HG03196 (cell line): Measurements from ENCODE around the gene SLC22A4.

Experiments used
- ATAC-seq: cut with Tn5 transposase; IDR thresholded peaks from one replicate; pipeline ENCODE4 v1.9.1; 2021; ENCODE audit not compliant: unreplicated experiment

Gene SLC22A4

DNA sequence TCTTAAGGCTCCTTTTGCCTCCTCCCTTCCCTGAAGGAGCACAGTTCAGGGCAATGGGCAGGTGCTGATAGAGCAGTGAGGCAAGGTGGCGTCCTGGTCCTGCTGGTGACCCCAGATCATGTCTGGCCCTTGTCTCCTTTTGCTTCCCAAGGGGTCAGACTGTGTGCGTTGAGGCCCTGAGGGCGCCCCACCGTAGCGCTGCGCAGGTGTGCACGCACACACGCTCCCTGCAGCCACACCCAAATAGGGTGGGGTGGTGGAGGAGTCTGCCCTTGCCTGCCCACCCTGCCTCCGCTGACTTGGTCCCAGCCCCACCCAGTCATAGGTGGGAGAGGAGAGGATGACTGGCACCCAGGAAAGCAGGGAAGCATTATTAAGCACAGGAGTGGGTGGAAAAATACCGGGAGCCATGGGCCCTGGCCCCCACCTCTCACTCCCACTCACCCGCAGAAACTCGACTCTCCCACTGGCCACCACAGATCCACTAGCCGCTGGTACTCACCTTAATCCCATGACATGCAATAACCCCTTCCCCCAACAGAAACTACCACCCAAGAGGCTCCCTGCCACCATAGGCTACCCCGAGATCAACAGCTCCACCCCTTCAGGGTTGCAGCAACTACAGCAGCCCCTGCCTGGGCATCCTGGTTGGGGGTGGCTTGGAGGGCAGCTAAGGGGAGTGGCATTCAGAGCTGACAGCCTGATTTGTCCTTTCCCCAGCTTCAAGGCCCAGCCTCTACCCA lies 20.0 kb upstream of the SLC22A4 start:
- no peak for ATAC-seq

DNA sequence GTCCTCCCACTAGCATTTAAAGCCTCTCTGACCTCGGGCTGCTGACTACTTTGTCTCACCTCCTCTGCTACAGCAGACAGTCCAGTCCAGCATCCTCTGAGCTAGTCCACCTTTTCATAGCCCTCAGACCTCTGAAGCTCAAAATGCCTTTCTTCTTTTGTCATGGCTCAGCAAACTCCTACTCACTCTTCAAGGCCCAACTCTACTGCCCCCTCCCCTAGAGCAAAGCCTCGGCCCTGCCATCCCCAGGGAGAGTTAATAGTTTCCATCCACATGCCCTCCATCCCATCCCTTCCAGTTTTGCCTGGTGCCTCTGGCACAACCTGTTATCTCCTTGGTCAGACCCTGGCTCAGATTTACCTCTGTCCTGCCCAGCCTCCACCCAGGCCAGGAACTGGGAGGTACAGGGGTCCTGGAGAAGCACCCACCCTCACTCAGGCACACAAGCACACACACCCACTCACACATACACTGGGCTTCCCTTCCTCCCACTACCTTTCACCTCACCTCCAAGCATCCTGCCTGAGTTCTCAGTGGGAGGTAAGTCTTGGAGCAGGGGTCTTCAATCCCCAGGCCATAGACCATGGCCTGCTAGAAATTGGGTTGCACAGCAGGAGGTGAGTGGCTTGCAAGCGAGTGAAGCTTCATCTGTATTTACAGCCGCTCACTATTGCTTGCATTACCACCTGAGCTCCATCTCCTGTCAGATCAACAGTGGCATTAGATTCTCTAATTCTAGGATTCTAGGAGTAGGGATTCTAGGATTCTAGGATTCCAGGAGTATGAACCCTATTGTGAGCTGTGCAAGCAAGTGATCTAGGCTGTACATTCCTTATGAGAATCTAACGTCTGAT lies 18.6 kb upstream of the SLC22A4 start:
- no peak for ATAC-seq

DNA sequence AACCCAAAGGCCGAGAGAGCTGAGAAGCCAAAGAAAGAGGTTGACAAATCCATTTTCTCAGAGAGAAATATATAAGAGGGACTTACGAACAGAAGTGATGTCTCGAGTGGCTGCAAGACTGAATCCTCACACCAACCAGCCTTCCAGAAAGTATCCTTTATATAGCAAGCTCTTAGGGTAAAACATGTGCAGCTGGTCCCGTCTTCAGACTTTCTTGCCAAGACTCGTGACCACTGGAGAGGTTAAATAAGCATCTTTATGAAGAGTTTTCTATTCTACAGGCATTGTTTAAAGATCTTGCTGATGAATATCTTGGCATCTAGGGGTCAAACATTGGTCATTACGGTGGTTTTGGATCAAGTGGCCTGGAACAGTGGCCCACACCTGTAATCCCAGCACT lies 16.9 kb upstream of the SLC22A4 start:
- ATAC-seq, result no peak

DNA sequence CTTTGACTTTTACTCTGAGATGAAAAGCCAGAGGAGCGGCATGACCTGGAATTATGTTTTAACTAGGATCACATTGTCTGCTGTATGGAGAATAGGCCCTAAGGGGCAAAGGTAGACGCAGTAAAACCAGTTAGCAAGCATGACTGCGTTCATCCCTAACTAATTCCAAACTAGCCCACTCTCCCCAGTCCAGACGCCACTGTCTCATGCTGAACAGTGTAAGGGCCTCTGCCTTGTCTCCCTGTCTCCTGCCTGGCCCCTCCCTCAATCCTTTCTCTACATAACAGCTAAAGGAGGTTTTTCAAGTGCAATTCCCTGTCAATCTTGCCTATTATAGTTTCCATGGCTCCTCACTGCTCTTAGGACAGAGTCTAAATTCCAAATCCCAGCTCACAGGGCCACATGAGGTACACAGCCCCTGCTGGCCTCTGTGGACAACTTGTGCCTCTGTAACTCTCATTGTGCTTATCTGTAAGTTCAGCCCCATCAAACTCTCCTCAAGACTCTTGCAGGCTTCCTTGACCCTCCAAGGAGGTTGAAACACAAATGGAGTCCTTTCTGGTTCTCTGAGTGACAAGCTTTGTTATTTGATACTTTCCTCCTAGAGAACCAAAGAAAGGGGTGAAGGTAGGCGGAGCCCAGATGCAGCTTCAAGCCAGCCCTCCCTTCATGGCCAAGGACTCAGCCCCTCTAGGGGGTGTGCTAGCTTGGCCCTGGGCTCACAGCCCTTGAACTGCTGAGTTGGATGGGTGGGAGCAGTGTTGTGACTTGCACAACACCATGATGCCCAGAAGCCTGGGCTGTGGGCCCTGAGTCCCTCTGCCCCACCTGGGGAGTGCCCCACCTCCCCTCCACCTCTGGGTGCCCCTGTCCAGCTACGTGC lies 16.0 kb upstream of the SLC22A4 start:
- ATAC-seq, result no peak

DNA sequence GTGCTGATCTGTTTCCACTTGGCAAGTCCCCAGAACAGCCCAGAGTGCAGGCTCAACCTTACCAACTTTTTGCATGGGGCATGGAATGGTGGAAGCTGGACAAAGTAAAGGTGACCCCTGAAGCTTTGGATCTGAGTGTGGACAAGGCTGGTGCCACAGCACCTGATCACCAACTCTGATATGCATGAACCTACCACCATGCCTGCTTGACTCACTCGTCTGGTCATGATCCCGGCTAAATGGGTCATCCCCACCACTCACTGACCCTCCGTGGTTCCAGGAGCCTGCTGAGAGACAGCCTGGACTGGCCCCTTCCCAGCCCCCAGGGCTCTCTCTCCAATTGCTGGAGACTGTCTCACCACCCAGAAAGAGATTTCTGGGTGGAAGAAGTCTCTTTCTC lies 14.4 kb upstream of the SLC22A4 start:
- ATAC-seq, result no peak

DNA sequence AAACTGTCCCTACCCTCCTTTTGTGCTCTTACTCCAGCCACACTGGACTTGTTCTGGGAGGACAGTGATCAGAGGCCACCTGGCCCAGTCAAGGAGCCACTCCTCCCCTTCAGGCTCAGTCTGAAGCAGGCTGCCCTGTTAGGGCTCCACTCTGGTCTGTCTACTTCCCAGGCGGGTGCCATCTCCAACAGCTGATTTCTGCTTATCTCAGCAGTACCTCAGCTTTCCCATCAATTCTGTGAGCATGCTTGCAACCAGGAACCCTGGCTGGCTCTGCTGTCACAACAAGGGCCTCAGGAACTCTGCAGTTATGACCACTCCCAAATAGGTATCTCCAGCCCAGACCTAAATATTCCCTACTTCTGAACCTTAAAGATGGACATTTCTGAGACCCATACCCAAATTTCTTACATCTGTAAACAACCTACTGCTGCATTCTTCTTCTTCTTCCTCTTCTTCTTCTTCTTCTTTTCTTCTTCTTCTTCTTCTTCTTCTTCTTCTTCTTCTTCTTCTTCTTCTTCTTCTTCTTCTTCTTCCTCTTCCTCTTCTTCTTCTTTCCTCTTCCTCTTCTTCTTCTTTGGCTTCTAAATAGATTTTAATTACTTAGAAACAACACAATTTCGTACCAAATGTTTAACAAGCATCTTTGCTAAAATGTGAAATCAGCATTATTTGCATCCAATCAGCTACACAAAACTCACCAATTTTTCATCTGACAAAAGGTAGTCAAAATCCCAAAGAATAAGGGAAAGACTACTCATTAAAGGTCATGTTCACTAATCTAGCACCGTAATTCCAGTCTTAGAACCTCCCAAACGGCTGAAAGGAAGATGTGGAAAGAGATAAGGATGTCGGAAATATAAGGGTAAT lies 13.6 kb upstream of the SLC22A4 start:
- no peak for ATAC-seq

DNA sequence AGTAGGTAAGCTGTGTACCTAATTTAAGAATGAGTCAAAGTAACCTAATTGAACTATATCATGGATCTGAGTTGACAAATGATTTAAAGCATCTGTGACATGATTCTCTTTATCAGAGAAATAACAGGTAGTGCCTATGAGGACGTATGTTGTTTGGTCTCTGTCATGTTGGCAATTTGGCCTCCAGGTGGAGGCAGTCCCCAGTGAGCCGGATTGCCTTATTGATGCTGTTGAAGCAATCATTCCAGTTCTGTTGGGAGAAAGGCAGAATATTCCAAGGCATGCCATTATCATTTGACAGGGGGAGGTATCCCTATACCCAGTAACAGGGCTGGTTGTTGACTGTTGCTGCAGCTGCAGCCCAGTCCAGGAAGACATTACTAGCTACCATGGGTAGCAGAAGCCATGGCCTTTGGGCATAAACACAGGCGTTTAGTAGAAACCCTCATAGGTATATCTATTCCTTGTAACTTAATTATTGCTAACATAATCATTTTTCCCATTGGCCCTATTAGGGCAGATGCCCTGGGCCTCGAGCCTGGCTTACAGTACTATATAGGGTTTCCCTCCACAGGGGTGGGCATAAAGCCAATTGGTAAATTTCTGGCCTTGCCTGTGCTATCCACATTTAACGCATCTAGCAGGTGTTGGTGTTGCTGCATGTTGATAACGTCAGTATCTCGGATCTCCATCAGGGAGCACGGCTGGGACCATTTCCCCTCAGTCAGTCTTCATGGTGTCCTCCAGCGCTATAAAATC lies 12.2 kb upstream of the SLC22A4 start:
- ATAC-seq, result no peak

DNA sequence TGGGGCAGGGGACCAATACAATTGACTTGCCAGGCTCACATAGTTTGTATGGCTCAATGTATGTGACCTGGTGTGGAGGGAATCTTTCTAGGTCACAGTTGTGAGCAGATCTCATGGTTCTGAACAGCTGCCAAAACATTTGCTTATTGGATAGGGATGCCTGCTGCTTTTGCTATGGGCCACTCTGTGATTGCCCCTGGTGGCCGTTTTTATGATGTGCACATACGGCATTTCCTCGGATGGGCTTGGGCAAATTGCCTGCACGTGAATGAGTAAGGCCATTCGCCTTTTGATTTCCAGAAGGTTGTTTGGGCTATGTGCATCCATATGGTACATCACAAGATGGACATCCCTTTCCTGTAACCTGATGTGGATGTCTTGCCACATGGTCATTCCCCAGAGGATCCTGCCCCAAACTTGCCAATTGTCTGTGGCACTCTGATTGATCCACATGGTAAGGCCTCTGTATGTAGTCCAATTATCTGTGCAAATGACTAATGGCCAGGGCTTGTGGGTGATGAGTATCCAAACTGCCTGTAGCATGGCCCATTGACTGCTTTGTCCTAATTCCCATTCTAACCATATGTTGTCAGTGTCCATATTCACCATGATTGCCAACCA lies 10.7 kb upstream of the SLC22A4 start:
- no peak for ATAC-seq

DNA sequence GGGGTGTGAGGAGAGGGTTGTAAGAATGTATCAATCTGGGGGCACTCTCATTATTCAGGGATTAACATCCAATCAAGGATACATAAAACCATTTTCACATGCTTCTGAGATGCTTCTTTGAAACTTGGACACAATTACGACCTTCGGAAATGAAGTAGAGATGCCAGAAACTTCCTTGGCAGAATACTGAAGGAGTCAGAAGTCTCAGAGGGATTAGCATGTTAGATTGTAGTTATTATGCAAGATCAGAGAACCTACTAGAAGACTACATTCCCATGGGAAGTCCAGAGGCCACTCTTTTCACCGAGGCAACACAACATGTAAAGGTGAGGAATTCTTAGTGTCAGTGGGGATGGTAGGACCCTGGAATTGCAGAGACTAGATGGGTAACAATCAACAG lies 5.1 kb upstream of the SLC22A4 start:
- ATAC-seq, result no peak

DNA sequence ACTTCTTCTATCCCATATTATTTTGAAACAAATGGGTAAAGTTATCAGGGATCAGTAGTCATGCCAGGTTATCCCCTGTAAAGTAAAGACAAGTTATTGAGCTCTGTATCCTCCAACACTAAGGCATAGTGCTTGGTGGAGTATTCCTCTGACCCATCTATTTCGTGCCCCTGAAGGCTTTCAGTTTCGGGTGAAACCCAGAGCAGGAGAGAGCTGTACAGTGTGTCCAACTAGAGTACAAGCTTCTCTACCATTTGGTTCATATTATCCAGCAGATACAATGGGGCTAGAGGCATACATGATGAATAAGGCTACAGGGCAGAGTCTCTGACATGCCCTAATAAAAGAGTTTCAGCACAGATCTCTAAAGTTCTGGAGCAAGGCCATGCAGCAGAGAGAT lies 3.2 kb upstream of the SLC22A4 start:
- no peak for ATAC-seq

DNA sequence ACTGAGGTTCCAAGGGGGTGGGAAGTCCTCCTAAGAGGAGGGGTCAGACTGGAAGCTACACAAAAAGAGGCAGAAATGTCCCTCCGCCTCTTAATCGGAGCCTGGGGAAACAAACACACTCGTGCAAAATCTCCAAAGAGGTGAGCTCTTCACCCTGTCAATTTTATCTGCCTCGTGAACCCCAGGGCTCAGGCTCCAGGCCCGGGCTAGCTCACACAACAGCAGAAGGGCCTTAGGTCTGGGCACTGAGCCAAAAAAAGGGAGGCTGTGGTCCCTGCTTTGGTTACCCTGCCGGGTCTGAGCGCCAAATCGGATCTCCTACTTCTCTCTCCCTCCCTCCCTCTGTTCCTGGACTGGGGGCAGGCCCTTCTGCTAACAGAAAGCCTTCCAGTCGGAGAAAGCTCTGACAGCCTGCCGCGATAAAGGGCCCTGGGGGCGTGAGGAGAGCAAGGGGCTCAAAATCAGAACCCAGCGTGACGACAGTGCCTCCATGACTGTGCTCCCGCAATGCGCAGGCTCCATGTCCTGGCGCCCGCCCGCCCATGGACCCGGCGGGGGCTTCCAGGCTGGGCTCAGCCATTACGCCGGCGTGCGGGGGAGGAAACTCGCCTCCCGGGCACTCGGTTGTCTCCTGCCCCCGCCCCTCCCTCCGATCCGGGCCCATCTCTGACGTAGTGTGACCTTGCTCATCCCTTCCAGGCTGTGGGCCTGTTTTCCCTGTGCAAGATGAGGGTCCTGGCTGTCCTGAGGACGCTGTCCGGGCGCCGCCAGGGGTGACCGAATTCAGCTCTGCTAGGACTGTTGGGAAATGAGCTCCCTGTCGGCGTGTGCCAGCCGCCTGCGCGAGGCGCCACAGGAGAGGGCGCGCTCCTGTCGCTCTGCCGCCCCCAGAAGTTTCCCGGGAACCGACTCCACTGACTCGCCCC lies 865 bp upstream of the SLC22A4 start:
- ATAC-seq, result peak; percentile 39

DNA sequence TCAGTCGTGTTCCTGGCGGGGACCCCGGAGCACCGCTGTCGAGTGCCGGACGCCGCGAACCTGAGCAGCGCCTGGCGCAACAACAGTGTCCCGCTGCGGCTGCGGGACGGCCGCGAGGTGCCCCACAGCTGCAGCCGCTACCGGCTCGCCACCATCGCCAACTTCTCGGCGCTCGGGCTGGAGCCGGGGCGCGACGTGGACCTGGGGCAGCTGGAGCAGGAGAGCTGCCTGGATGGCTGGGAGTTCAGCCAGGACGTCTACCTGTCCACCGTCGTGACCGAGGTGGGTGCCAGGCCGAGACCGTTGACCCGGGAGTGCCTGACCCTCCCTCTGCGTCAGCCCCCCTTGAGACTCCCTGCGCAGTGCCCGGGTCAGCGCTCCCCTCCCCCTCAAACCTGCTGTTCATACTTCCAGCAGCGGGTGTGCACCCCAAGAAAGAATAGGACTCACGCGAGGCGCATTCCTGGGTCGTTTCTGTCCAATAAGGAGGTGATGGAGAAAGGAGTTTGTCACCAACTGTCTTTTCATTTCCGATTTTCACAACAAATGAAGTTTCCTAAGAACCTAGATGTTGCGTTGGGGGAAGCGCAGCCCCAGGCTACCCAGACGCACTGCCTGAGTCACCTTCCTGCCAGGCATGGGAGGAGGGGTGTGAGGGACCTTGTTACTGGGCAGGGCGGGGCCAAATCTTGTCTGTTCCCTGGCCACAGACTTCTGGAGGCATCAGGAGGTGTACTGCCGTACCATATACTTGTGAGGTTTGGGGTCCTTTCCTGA lies 722 bp downstream of the SLC22A4 start:
- peak; percentile 3 for ATAC-seq

DNA sequence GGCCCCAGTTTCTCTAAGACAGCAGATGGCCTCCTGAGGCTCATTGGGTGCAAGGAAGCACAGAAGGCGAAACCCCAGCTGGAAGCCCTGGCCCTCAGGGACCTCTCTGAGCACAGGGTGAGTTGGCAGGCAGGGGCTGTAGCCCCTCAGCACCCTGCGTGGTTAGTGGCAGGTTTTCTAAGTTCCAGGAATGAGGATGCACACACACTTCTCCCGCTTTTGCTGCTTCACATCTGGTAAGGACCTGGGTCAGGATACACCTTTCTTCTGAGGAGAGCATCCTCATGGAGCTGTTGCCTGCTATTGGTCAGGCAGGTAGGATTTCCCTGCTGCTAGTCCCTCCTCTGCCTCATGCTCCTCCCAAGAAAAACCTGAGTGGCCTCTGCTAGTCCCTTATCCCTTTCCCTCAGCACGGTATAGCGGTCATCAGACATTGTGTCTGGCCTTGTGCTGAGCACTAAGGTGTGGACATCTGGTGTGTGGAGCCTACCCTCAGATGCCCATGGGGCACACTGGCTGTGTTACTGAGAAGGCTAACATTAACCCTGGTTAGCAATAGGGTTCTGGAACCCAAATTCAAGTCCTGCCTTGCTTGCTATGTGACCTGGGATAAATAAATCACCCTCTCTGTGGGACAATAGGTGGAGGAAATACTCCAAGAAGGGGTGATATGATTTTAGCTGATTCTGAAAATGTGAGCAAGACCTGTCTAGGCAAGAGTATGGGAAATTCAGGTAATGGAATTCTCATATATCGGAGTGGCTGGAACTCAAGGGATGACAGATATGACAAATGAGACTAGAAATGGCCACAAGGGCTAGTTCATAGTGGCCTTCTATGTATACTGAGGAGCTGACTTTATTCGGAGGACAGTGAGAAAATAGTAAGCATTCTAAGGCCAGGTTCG lies 1.6 kb downstream of the SLC22A4 start:
- no peak for ATAC-seq

DNA sequence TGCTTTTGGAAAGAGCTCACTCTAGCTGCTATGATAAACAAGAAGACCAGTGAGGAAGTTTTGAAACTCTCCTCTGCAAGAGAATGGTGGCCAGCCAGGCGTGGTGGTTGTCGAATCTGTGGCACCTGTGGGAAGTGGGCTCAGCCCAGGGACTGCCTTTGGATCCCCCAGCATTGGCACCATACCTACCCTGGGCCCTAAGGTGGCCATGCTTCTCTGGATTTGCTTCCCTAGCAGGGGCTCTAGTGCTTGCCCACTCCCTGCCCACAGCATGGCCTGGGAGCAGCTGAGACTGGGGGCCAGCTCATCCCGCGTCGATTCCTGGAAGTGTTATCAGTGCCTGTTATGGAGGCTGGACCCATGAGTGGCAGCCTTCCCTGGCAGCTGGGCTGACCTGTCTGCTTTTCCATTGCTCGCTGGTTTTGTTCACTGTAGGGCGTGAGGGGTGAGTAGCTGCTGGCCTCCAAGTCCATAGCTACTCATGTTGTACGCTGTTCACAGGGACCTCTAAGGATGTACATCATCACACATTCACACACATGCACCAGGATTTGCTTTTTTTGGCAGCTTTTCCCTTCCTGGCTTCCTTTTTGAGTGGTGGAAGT lies 2.3 kb downstream of the SLC22A4 start:
- no peak for ATAC-seq

DNA sequence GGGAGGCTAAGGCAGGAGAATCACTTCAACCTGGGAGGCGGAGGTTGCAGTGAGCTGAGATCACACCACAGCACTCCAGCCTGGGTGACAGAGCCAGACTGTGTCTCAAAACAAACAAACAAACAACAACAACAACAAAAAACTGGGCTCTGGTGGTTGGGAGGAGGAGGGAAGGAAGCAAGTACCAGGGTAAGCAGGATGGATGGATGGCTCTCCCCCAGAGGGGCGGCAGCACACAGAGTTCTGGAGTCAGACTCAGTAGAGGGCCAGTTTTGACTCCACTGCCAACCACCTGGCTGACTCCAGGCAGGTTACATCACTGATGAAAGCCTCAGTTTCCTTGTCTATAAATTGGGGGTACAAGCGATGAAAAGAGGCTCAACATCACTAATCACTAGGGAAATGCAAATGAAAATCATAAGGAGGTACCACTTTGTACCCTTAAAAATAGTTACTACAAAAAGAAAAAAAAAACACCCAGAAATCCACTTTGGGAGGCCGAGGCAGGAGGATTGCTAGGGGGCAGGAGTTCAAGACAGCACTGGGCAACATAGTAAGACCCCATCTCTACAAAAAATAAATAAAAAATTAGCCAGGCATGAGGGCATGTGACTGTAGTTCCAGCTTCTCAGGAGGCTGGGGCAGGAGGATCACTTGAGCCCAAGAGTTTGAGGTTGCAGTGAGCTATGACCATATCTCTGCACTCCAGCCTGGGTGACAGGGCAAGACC lies 3.2 kb downstream of the SLC22A4 start:
- no peak for ATAC-seq
